NCI-H345 treated with DMSO at 0.1 percent for 48 hours (cell line): Measurements from ENCODE around the gene PHRF1.
"Not testable (repeated sequence)": the region's sequence is repeated elsewhere in the genome, so short reads cannot be mapped to it uniquely, and the experiment has no call there.

Experiments used
- DNase-seq: peaks from one replicate; lab custom pipeline; 2025; ENCODE audit not compliant: unreplicated experiment; lab: John Stamatoyannopoulos, UW

The PHRF1 gene

DNA sequence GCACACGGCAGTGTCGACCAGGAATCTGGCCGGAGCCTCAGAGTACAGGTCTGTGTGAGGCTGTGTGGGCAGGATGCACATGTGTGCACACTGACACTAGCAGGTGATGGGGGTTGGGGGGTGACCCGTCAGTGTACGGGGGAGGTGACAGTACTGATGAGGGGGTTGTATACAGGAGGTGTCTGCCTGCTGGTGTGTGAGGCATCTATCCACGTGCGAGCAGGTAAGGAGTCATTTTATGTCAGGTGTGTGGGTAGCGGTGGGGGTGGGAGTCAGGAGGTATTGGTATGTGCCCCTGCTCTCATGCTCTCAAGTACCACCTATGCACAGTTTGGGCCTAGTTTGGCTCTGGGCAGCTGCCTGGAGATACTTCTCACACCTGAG, 4.5 kb upstream of the PHRF1 start:
- no peak for DNase-seq

- no peak for DNase-seq
Observed at GRCh38 chr11:573146-573759, 3.0 kb upstream of the PHRF1 start.

- DNase-seq: not testable (repeated sequence)
Observed at GRCh38 chr11:574031-574570, 2.2 kb upstream of the PHRF1 start.

GRCh38 chr11:574632-575312, 1.5 kb upstream of the PHRF1 start:
- DNase-seq: no peak

DNA sequence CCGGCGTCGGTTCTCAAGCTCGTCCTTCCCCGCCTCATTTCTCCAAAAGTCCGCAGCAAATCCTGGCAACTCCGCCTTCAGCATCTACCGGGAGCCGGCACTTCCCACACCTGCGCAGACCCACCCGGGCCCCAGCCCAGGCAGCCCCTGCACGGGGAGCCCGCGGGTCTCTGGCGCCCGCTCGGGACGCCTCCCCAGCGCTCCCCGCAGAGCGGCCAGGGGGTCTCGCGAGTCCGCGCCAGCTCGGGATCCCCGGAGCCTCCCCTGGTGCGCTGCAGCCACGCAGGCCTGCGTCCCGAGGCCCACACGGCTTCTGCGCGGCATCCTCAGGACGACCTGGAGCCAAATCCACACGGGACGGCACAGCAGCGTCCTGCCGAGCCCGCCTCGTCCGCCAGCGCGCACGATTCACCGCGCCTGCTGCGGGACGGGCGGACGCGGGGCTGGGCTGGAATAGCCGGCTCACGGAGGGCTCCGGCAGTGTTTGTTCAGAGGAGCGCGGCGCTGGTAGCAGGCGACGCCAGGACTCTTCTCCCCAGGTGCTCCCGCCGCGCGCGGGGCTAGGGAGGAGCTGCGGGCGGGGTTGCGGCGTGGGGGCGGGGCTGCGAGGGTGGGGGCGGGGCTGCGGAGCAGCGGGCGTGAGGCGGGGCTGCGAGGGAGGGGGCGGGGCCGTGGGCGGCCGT, 816 bp upstream of the PHRF1 start:
- DNase-seq: peak; percentile 68

DNA sequence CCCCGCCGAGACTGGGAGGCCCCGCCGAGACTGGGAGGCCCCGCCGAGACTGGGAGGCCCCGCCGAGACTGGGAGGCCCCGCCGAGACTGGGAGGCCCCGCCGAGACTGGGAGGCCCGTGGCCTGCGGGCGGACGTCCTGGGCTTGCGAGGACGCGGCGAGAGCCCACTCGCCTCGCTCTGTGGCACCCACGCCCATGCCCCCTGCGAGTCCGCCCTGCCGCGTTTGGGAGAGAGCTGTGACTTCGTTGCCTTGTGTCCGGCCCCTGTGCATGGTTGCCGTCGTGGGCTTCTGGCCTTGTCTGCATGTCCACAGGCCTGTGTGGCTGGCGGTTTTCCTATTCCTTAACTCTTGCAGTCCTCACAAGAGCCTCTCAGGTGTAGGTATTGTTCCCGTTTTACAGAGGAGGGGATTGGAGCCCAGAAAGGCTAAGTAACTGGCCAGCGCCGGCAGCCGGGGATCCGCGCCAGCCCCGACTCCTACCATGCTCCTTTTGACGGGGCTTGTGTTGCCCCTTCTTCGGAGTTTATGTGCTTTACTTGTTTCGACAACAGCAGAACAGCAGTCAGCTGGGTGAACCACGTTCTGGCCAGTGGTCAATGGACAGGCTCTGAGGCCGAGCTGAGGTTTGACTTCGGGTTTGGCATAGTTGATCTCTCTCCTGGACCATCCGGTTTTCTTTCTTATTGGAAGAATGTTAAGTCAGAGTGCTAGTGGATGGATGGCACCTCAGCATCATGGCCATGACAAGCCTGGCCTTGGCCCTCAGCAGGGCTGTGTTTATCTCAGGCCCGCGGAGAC, 741 bp downstream of the PHRF1 start:
- no peak for DNase-seq

GRCh38 chr11:577611-577894, 1.3 kb downstream of the PHRF1 start:
- DNase-seq: no peak

- no peak for DNase-seq
Observed at GRCh38 chr11:578276-579035, 2.2 kb downstream of the PHRF1 start.

DNA sequence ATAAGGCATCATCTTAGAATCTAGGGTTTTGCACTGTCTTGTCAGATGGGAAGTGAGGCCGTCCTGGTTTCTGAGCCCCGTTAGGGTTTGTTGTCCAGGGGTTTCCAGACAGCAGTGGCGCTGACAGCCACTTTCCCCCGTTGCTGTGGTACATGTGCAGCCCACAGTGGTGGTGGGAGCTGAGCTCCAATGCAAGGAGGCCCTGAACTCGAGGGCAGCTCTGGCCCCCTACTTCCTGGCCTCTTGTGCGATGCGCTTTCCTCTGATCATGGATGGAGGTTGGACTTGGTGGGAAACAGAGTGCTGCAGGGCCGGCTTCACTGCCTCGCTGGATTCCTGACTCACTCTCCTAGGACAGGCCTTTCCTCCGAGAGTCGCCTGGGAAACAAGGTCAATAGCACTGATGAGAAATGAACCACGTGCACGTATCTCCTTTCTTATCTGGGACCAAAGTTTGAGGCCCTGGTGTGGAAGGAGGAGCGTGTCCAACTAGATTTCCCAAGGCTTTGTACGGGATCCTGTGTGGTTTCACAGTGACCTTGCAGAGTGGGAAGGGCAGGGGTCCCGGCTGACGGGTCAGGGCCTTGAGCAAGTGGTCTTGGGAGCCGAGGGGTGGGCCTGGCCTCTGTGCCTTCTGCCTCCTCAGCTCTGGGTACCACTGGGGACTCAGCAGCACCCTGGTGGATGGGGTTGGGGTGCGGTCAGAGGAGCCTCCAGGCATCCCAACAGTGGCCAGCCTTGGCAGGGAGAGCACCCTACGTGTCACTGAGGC, 3.7 kb downstream of the PHRF1 start:
- no peak for DNase-seq

GRCh38 chr11:581342-581741, 5.1 kb downstream of the PHRF1 start:
- no peak for DNase-seq

GRCh38 chr11:581752-582151, 5.5 kb downstream of the PHRF1 start:
- DNase-seq: no peak

DNA sequence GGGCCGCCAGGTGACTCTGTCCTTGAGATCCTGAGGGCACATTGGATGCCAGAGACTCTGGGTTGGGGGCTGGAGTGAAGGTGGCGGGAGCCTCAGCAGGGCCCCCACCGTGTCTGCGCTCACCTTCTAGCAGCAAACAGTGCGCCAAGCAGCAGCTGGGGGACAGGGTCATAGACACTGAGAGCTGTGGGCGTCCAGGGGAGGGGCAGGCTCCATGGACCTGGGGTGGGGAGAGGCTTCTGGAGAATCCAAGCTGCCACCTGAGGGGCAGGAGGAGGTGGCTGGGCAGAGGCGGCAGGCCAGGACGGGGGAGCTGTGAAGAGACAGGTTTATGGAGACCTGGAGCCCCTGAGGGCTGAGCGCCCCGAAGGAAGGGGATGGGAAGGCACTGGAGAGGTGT, 8.0 kb downstream of the PHRF1 start:
- DNase-seq: no peak

DNA sequence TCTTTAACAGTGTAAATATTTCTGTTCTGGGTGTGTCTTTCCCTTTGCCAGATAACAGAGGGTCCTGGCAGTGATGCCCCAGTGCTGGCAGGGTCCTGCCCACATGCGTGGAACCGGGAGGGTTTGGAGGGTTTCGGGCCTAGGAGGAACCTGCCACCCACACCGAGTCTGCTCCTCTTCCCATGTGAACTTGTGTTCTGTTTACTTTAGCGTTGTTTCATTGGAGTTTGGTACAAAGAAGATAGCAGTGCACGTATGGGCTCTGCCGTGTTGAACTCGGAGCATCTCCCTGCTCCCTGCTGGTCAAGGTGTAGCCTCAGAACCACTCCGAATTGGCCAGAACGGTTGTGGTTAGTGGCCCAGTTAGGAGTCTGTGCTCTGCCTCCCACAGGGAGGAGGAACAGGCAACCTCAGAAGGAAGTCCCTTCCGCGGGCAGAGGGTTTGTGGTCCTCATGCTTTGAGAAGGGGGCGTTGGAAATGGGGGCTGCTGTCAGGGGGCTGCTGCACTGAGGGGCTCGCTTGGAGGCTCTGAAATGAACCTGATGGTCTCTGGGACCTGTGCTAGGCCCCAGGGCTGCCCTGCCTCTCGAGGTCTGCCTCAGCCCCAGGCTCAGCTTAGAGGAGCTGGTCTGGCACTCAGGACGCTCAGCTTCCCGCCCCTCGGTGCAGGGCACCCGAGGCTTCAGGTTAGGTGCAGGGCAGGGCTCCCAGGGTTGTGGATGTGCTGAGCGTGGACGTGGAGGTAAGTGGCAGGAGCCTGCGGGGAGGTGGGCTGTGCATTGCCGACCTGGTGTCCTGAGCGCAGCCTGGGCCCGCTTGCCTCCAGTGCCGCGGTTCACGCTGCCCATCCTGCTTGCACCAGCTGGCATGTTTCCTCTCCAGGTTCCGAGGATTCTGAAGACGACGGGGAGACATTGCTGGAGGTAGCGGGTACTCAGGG, 10.4 kb downstream of the PHRF1 start:
- DNase-seq: no peak

GRCh38 chr11:587546-587945, 11.3 kb downstream of the PHRF1 start:
- no peak for DNase-seq

- DNase-seq: no peak
Observed at GRCh38 chr11:587978-588380, 11.7 kb downstream of the PHRF1 start.

GRCh38 chr11:589798-590197, 13.5 kb downstream of the PHRF1 start:
- no peak for DNase-seq

- DNase-seq: no peak
Observed at GRCh38 chr11:590997-591396, 14.7 kb downstream of the PHRF1 start.

- DNase-seq: no peak
Observed at GRCh38 chr11:592501-592900, 16.2 kb downstream of the PHRF1 start.

DNA sequence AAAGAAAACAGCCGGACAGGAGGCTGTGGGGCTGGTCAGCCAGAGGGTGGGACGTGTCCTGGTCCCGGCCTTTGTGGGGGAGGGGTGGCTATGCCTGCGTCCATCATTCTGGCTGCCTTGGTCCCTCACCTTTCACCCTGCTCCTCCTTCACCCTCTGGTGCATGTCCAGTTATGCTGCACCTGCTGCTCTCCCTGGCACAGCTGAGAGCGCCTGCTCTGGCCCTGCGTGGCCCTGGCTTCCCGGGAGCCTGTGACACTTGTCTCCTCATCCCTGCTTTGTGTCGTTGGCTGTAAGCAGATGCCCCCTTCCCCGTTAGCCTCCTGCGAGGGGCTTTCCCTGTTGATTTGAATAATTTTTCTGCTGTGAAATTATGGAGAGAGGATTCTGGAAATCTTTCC, 16.6 kb downstream of the PHRF1 start:
- DNase-seq: no peak
